LoVo (cell line): Measurements from ENCODE around the gene GTF2H3.
"Not testable (repeated sequence)": the region's sequence is repeated elsewhere in the genome, so short reads cannot be mapped to it uniquely, and the experiment has no call there.

ENCODE experiments used
- DNase-seq: peaks from one replicate; pipeline ENCODE4 v3.0.0-alpha.2; 2016; ENCODE audit warnings: low spot score

The GTF2H3 gene

DNA sequence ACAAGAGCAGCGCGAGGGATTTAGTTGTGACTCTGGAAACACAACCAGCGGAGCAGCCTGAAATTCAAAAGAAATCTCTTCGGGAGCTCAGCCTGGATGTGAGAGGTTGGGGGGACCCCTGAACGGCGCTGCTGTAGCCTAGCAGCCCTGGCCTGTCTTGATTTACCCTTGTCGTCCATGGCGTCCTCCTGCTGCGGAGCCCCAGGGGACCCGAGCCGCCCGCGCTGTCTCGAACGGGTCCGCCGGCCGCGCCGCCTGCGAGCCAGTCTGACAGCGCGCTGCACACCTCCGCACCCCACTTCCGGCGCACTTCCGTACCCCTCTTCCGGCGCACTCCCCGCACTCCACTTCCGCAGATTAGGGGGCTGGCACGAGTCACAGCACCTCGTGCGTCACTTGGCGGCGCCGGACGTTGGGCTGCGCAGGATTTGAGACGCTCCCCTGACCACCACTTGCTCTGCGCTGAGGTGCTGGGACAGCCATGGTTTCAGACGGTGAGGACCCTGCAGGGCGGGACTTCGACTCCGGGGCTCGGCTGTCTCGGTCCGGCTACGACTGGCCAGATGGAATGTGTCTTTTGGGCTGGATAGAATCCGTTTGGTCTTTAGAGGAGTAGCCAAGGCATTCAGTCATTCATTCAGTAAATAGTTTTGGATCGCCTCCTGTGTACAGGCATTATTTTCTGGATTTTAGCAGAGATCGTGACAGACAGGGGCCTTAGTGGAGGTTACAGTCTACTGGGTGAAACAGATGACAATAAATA is at the start of gene GTF2H3, which contains the start of gene EIF2B1:
TSS of gene GTF2H3 (plus strand) at position 451 of the 763 bp plus-strand sequence. CDS start at position 482, 31 bp downstream.
TSS of gene EIF2B1 (minus strand) at position 308 of the 763 bp plus-strand sequence. CDS start at position 179, 129 bp downstream.
- DNase-seq = peak; percentile 100

- no peak for DNase-seq
These were observed 41.7 kb upstream of the GTF2H3 start for GRCh38 chr12:123591702-123592481.

GRCh38 chr12:123595729-123596128 is 37.9 kb upstream of the GTF2H3 start:
- no peak for DNase-seq

DNA sequence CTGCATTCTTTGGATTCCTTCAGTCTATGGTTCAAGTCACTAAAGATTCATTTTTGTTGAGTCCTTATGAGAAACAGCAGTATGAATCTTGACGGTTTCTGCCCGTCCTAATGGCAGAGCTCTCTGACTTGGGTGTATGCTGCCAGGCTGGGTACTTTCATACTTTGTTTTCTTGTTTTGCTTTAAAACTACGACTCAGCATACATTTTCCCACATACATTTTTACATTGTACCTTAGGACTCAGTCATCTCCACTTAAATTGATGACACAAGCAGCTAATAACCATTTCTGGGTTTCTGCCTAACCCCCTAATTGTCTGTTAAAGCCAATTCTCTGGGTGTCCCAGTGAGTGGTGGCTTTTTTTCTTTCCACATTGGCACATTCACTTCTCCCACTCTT is 36.5 kb upstream of the GTF2H3 start:
- DNase-seq = no peak

GRCh38 chr12:123598522-123598921 is 35.1 kb upstream of the GTF2H3 start:
- DNase-seq = no peak

DNA sequence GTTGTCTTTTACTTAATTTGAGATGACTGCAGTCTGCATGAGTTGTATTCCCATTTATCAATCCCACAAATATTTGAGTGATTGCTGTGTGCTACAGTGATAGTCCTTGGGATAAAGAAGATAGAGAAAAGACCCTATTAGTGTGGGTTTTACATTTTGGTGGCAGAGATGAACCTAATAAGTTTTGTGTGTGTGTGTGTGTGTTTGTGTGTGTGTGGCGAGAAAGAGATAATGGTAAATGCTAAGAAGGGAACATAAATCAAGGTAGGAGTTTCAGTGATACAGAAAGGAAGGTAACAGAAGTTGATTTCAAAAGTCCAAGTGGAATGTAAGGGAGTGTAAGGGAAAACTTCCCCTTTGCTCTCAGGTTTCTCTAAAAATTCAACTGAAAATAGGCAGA is 34.3 kb upstream of the GTF2H3 start:
- DNase-seq = no peak

- DNase-seq = no peak
These were observed 33.9 kb upstream of the GTF2H3 start for GRCh38 chr12:123599721-123600120.

GRCh38 chr12:123601602-123602489 is 31.8 kb upstream of the GTF2H3 start, which contains the start of gene DDX55:
DDX55 (plus strand) TSS chr12:123602099; CDS start chr12:123602149, 50 bp downstream.
- DNase-seq = peak; percentile 94

DNA sequence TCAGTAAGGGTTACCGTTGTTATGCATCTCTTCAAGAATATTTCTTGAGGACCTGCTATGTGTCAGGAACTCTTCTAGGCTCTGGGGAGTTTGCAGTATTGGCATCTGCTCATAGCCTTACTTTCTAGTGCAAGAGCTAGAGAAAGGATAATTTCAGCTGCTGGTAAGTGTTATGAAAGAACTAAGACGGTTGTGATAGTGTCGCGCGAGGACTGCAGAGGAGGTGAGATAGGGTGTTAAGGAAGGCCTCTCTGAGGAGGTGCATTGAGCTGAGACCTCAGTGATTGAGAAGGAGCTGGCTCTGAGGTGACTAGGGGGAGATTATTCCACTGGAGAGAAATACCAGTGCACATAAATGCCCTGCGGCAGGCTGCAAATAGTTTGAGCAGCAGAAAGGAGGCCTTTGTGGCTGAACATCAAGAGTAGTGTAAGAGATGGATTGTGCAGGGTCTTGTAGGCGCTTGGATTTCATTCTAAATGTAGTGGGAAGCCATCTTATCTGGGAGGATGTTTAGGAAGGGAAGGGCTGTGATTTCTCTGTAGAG is 30.9 kb upstream of the GTF2H3 start:
- no peak for DNase-seq

GRCh38 chr12:123603495-123603894 is 30.1 kb upstream of the GTF2H3 start:
- DNase-seq = not testable (repeated sequence)

- no peak for DNase-seq
These were observed 25.9 kb upstream of the GTF2H3 start for GRCh38 chr12:123607756-123608155.

GRCh38 chr12:123608182-123608581 is 25.4 kb upstream of the GTF2H3 start:
- DNase-seq = no peak

DNA sequence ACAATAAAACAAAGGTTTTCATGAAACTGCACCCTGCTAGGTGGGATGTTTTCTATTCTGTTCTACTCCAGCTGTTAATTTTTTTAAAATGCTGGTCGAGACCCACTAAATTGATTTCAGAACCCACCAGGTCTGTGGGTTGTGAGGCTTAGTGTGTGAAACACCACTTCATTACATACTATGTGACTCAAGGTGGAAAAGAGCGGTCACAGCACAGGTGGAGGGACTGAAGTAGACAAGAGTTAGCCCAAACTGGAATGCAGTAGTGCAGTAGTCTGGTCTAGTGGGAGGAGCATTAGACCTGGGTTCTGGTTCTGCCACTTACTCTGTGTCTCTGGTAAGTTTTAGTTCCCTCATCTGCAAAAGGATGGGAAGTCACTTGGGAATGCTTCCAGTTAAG is 19.5 kb upstream of the GTF2H3 start:
- DNase-seq = no peak

DNA sequence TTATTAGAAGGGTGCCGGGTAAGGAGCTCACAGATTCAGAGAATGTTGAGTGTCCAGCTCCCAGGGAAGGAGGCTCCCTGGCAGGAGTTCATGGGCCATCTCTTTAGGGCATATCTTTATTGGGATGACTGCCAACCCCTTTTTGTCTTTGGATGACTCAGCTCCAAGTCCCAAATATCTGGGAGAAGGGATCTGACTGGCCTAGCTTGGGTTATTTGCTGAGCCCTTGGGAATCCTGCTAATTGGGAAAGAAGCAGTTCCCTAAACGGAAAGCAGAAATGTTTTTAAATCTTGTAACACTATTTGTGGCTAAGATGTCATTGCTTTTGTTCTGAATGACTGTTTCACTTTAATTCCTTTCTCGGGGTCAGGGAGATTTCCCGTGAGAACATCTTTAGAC is 19.1 kb upstream of the GTF2H3 start:
- DNase-seq = no peak

DNA sequence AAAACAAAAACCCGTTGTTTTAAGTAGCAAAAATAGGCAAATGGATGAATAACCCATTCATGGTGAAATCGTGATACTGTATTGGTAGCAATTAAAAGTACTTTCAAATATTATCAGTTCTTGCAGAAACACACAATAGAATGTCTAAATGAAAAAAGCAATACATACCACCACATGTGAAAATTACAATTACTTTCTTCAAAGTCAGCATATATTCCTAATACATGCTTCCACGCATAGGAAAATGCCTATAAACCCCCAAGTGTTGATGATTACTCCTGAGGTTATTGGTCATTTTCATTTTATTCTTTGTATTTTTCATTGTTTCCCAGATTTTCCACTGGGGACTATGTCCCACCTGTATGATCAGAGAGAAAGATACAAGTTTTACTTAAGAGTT is 16.5 kb upstream of the GTF2H3 start:
- DNase-seq = no peak

DNA sequence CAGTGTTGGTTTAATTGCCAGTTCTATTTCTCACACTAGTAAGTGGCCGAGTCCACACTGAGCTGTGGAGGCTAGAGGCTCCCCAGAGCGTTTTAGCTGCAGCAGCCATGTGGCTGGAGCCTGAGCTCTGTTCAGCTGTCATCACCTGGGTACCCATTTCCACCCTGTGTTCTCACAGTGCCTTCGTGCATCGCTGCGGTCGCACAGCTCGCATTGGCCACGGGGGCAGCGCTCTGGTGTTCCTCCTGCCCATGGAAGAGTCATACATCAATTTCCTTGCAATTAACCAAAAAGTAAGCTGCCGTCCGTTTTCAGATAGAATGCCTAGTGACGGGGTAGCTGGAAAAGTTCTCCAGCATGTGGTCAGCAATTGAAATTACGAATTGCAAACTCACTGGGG is 16.0 kb upstream of the GTF2H3 start:
- no peak for DNase-seq

DNA sequence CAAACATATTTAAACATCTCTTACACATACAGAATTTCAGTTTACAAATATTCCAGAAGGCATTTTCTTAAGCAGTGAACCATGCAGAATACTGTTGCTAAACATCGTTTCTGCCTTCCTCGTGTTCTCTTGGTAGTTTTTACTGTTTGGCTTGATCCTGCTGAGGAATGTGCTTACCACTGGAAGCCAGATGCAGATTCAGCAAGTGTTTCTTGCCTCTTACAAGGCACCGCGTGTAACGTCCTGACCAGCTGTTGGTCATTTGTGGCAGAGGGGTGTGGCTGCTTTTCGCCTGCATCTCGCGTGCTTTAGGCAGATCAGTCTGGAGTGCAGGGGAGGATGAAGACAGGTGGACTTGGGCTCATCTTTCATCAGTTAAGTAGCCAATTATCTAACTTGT is 12.5 kb upstream of the GTF2H3 start:
- DNase-seq = no peak

GRCh38 chr12:123621619-123622530 is 11.8 kb upstream of the GTF2H3 start:
- DNase-seq = no peak

- no peak for DNase-seq
These were observed 523 bp downstream of the GTF2H3 start for GRCh38 chr12:123634142-123634561.

DNA sequence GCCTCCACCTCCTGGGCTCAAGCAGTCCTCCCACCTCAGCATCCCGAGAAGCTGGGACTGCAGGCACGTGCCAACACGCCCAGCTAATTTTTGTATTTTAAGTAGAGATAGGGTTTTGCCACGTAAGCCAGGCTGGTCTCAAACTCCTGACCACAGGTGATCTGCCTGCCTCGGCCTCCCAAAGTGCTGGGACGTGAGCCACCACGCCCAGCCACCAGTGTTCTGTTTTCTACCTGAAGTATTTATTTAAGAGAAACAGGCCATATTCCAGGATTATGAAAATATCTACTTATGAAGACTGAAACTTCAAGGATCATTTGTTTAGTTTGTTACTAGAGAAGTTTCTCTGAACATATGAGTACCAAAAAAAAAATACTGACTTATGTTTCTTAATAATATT is 10.3 kb downstream of the GTF2H3 start:
- no peak for DNase-seq

GRCh38 chr12:123645380-123645779 is 11.8 kb downstream of the GTF2H3 start:
- no peak for DNase-seq
